ENCODE data around the gene SLC7A5. TPM values are rescaled to one million over a fixed set of nuclear protein-coding genes. Genes with fewer than 3 reads are reported as not detected.

Gene SLC7A5
- total RNA-seq, 1 donor from 2014 or later, result 40.4 TPM

DNA sequence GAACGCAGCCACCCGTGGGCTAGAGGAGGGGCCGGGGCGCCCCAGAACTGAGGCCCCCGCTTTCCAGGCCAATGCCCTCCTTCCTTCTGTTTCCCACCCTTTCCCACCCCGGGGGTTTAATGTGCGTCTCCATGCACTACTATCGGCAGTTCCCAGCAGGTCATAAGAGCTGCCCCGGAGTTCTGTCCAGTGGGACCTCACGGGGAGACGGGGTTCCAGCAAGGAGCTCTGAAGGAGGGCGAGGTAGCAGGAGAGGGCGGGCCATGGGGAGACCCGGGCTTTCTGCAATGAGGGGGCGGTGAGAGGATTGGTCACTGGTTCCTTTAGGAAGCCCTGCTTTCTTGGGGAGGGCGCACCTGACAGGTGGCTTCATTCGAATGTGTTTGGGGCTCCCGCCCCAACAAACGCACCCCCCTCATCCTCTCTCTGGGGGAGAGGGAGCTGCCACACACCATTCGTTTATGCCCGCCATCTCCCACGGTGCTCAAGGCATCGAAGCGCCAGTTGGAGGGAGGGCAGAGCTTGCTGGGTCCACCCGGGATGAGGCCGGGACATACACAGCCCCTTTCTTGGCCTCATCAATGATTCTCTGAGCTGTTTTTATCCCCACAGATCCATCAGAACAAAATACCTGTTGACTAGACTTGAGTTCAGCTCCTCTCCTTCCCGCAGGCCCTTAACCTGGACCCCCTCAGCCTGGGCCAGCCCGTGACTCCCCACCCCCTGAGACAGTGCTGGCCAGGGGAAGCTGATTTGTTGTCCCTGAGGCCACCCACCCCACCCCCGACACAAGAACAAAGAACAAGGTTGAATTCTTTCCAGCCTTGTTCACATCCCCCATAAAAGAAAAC, 44.1 kb downstream of the SLC7A5 start:
- no peak overlapping the region for H3K4me3 Mint-ChIP-seq
- peaks cover 19% of the 10 kb centered on the region for H3K4me1 Mint-ChIP-seq (ENCODE audit: unreplicated experiment)
- no peak overlapping the region for H3K27ac Mint-ChIP-seq
- peaks cover 6% of the 10 kb centered on the region for H3K27me3 Mint-ChIP-seq
- no peaks in the 10 kb centered on the region for H3K9me3 Mint-ChIP-seq
- no peaks in the 10 kb centered on the region for H3K36me3 Mint-ChIP-seq
- no peak for DNase-seq (ENCODE audit: extremely low spot score, unreplicated experiment)
- TF ChIP-seq, protein P1, sequence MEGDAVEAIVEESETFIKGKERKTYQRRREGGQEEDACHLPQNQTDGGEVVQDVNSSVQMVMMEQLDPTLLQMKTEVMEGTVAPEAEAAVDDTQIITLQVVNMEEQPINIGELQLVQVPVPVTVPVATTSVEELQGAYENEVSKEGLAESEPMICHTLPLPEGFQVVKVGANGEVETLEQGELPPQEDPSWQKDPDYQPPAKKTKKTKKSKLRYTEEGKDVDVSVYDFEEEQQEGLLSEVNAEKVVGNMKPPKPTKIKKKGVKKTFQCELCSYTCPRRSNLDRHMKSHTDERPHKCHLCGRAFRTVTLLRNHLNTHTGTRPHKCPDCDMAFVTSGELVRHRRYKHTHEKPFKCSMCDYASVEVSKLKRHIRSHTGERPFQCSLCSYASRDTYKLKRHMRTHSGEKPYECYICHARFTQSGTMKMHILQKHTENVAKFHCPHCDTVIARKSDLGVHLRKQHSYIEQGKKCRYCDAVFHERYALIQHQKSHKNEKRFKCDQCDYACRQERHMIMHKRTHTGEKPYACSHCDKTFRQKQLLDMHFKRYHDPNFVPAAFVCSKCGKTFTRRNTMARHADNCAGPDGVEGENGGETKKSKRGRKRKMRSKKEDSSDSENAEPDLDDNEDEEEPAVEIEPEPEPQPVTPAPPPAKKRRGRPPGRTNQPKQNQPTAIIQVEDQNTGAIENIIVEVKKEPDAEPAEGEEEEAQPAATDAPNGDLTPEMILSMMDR (conservative IDR thresholded peaks at IDR 0.05), result no peak

DNA sequence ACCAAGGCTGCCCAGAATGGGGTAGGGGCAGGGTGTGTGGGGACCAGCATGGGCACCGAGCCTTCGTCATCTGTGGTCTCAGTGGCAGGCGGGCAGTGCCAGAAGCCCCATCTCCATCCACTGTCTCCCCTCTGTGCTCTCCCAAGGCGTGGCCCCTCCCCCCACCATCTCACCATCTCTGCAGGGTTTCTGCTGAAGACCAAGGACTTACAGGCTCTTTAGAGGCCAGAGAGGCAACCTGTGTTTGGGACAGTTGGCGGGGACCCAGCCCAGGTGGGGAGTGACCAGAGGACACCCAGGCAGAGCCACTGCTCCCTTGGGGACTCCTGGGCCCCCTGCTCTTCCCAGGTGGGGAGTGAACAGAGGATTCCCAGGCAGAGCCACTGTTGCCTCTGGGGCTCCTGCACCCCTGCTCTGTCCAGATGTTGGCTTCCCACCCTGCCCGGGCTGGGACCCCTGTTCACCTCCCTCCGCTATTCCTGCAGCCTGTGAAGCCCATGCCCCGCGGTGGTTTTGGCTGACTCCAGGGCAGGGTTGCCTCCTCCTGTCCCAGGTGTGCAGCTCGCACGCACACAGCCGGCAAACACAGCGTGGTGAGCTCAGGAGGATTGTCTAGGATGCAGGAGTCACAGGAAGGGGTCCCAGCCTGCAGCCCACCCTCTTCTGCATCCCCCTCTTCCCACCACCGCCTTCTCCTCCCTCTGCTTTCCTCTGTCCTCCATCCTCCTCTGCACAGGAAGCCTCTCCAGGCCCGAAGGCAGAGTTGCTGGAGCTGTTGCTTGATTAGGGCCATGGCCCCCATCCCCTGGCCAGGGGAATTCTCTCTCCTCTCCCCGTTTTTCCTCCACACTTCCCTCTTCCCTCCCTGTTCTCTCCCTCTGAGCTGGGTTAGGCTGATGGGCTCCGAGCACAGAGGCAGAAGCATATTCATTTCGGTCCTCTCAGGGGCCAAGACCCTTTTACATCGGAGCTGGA, 45.0 kb downstream of the SLC7A5 start:
- H3K9me3 Mint-ChIP-seq, result no peaks in the 10 kb centered on the region
- no peaks in the 10 kb centered on the region for H3K36me3 Mint-ChIP-seq
- no peak for DNase-seq (ENCODE audit: extremely low spot score, unreplicated experiment)
- peaks cover 19% of the 10 kb centered on the region for H3K4me1 Mint-ChIP-seq (ENCODE audit: unreplicated experiment)
- H3K27me3 Mint-ChIP-seq, result peaks cover 6% of the 10 kb centered on the region
- no peak overlapping the region for H3K27ac Mint-ChIP-seq
- TF ChIP-seq, protein P1 (conservative IDR thresholded peaks at IDR 0.05), result no peak
- H3K4me3 Mint-ChIP-seq, result no peak overlapping the region

DNA sequence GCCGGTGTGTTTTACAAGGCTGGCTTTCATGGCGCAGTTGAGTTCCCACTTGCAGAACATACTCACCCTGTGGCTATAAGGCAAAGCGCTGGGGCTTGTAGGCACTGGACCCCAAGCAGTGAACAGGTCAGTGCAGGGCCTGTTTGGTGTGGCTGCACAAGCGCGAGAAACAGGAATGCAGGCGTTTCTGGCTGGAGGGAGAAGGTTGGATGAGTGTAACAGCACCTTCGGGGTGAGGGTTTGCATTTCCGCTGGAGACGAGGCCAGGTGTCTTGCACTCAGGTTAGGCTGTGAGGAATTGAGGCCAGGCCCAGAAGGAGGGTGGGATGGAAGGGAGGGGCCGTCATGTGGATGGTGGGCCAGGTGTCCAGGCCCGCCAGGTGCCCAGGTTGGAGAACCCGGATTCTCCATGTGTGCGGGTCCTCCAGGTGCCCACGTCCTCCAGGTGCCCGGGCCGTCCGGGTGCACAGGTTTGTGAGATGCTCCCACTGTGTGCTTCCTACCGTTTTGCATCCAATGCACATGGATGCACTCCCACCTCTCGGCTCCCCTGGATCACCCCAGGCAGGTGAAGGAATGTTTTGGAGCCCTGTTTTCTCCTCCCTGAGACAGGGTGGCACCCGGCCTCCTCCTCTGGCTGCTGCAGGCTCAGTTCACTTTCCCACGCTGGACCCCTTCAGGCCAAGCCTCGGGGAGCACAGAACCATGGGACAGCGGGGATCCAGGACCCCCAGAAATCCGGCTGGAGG, 46.0 kb downstream of the SLC7A5 start:
- DNase-seq (ENCODE audit: extremely low spot score, unreplicated experiment), result no peak
- no peaks in the 10 kb centered on the region for H3K9me3 Mint-ChIP-seq
- TF ChIP-seq, protein P1 (conservative IDR thresholded peaks at IDR 0.05), result no peak
- peaks cover 6% of the 10 kb centered on the region for H3K27me3 Mint-ChIP-seq
- H3K4me3 Mint-ChIP-seq, result no peak overlapping the region
- H3K27ac Mint-ChIP-seq, result no peak overlapping the region
- no peaks in the 10 kb centered on the region for H3K36me3 Mint-ChIP-seq
- peaks cover 19% of the 10 kb centered on the region for H3K4me1 Mint-ChIP-seq (ENCODE audit: unreplicated experiment)

DNA sequence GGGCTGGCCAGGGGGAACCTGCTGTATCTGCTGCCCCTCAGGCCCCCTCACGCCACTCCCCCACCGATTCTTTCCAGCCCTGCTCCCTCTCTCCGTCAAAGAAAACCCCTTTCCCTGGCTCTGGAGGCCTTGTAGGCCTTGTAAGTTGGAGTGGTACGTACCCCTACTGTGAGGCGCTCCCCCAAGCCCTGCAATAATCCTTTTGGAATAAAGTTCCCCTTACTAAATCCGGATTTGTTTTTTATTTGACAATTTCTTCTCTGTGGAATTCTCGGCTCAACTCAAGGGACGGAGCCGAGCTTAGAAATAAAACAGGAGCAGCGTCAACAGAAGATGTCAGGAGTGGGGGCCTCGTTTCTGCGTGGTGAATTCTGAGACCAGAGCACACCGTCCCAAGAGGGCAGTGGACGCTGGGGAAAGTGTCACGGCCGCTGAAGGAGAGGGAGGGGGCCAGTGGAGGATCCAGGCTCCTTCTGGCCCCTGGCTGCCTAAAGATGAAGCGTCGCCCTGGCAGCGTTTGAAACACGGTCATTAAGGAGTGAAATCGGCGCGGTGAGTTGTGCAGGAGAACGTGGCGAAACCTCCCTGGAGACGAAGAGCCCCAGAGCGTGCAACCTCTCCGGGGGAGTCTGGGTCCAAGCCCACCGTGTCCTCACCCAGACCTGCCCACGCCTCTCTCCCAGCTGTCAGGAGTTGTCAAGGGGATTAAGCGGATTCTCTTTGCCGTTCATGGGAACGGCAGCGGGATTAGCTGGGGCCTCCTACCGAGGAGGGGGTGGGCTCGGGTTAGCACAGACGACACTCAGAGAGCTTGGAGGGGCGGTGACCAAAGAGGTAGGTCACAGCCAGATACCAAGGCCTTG, 47.0 kb downstream of the SLC7A5 start:
- Mint-ChIP-seq H3K9me3 (no peaks in the 10 kb centered on the region), H3K27me3 (peaks cover 6% of the 10 kb centered on the region), H3K27ac (peak overlapping the region; percentile 70), H3K36me3 (no peaks in the 10 kb centered on the region), H3K4me1 (ENCODE audit: unreplicated experiment) (peaks cover 19% of the 10 kb centered on the region), H3K4me3 (peak overlapping the region; percentile 39)
- TF ChIP-seq, protein P1 (conservative IDR thresholded peaks at IDR 0.05), result no peak
- no peak for DNase-seq (ENCODE audit: extremely low spot score, unreplicated experiment)
